Right ventricle myocardium superior (tissue), 1 donor: ENCODE results near the gene KCNE4. TPM values are rescaled to one million over a fixed set of nuclear protein-coding genes. Genes with fewer than 3 reads are reported as not detected.
"Not testable (repeated sequence)": the region's sequence is repeated elsewhere in the genome, so short reads cannot be mapped to it uniquely, and the experiment has no call there.

Experiments used
- ATAC-seq: fragments of 200-7000 bp; cut with Tn5 transposase; one replicate; pipeline ENCODE4 v1.9.1; 2020; ENCODE audit warnings: mild to moderate bottlenecking; ENCODE audit not compliant: poor library complexity
- DNase-seq: peaks from one replicate; pipeline ENCODE4 v3.0.0-alpha.2; 2020
- intact Hi-C: fragments of 100-400 bp; cut with DNase I; formaldehyde crosslinking; loops from one replicate; pipeline ENCODE4 v1.11.2; 2022
- total RNA-seq: library from RNA; stranded (reverse); fragmentation: NEBNext Ultra II Directional; extraction: Animal tissue kit (Norgen Biotek cat#: 25700); gene quantifications from one replicate; pipeline ENCODE4 v1.2.1, GENCODE V29; 2021
- donor health status: DM: no; HTN: yes; CAD: no; lungs with severe emphysema.

KCNE4 gene
- total RNA-seq, 1 donor from 2014 or later: 3.2 TPM

- ATAC-seq: no peak
- no peak for DNase-seq
- intact Hi-C loops: no loop called here
Measured at GRCh38 chr2:223079378-223079777, 27.4 kb downstream of the KCNE4 start.

- intact Hi-C loops: no loop called here
- ATAC-seq (no peak), DNase-seq (no peak)
Measured at GRCh38 chr2:223079925-223080324, 27.9 kb downstream of the KCNE4 start.

GRCh38 chr2:223080790-223081360 lies 28.9 kb downstream of the KCNE4 start:
- intact Hi-C loops, ATAC-seq, DNase-seq: not testable (repeated sequence)

DNA sequence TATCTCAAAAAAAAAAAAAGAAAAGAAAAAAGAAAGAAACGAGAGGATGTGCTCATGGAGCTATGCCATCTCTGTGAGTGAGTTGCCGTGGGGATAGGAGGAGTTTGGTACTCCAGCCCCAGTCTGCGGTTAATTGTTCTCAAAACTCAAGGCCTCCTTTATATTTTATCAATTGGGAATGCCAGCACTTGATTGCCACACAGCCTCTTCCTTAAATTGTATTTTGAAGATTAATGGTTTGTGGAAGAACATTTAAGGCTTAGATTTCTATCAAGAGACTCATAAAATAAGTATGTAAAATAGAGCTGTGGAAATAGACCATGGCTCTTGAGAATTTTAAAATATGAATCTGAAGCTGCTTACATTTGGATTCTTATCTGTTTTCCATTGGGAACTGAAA lies 29.8 kb downstream of the KCNE4 start:
- DNase-seq (no peak), ATAC-seq (no peak)
- intact Hi-C loops: no loop called here

- no peak for ATAC-seq
- no peak for DNase-seq
- intact Hi-C loops: no loop called here
Measured at GRCh38 chr2:223082706-223083105, 30.7 kb downstream of the KCNE4 start.

DNA sequence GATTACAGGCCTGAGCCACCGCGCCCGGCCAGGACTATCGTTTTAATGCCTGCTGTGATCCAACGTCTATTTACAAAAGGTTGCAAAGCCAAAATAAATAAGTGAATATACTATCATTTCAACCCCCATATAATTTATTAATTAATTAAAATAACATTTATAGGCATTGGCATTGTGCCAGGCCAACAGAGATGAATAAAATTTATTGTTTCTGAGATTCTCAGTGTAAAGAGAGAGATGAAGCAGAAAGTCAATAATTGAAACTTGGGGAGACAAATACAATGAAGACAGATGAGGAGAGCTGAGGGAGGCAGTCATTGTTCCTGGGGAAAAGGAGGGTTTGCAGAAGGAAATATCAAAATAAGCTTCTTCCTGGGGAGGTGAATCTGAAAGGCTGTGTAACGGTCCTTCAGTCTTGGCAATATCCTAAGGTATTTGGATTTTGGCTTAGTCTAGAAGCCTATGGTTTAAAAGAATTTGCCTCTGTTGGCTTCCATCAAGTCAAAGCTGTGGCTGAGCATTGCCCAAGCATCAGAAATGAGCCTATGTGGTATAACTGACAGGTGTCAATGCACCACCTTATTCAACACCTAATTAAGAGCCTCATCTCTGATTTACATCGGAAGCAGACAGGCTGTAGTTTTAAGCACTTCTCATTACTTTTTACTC lies 31.5 kb downstream of the KCNE4 start:
- DNase-seq: no peak
- no peak for ATAC-seq
- intact Hi-C loops: no loop called here

DNA sequence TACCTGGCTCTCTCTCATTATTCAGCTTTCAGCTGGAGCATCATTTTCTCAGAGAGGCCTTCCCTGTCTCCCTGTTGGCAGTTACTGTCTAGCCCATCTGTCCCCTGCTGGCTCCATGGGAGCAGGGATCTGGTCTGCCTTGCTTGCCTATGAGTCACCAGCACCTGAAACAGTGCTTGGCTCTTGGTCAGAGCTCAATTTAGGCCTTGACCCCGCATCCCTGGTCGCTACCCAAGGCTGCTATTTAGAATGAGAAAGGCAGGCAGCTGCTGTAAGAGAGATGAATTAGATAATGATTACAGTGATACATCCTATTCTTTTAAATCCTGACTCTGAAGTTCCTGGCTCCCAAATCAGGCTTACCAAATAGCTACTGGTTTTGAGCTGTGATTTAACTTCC lies 32.9 kb downstream of the KCNE4 start:
- ATAC-seq (no peak), DNase-seq (no peak)
- intact Hi-C loops: no loop called here

GRCh38 chr2:223086370-223086981 lies 34.5 kb downstream of the KCNE4 start:
- intact Hi-C loops: no loop called here
- no peak for DNase-seq
- ATAC-seq: no peak

DNA sequence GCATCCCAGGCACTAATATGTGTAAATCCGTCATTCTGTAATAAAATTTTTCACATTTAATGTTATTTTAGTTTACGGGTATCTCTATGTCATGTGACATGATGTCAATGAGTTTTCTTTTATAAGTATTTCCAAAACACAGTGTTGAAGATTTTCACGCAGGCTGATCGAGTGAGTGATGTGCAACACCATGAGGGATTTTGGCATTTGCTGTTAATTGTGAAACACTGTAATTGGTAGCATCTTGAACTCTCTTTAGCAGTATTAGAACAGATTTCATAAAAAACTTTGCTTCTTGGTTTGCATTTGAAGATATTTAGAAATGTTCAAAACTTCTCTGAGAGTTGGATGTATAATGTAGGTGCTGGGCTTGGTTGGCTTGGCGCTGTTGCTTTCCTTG lies 35.5 kb downstream of the KCNE4 start:
- intact Hi-C loops: no loop called here
- DNase-seq (no peak), ATAC-seq (no peak)

- DNase-seq (no peak), ATAC-seq (no peak)
- intact Hi-C loops: no loop called here
Measured at GRCh38 chr2:223088866-223089265, 36.9 kb downstream of the KCNE4 start.

- ATAC-seq (peak; percentile 16), DNase-seq (no peak)
- intact Hi-C loops: loop anchor here (10.0 kb wide), 1 partner anchor 105 kb away; no protein-coding TSS in a partner anchor
Measured at GRCh38 chr2:223090039-223090438, 38.0 kb downstream of the KCNE4 start.

DNA sequence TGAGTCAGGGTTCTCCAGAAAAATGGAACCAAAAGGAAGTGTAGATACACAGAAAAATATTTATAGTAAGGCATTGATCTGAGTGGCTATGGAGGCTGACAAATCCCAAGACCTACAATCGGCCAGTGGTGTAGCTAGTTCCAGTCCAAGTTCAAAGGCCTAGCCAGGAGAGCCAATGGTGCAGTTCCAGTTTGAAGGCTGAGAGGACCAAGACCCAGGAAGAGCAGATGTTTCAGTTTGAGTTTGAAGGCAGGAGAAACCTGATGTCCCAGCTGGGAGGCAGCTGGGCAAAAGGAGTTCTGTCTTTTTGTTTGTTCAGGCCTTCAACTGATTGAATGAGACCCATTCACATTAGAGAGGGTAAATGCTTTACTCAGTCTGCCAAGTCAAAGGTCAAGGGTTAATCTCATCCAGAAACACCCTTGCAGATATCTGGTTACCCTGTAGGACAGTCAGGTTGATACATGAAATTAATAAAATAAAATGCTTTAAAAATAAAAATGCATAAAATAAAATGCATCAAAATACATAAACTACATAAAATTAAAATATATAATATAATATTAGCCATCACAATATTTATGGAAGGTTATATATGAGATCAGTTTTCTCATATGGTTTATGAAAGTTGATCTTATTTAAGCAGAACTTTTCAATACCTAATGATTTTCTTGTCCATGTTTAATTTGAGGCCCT lies 38.7 kb downstream of the KCNE4 start:
- intact Hi-C loops: loop anchor here (10.0 kb wide), 1 partner anchor 106 kb away; no protein-coding TSS in a partner anchor

GRCh38 chr2:223092667-223093066 lies 40.7 kb downstream of the KCNE4 start:
- intact Hi-C loops: loop anchor here (10.0 kb wide), 1 partner anchor 108 kb away; no protein-coding TSS in a partner anchor
- no peak for DNase-seq
- no peak for ATAC-seq

More for the DNA sequence above, 38.7 kb downstream of the KCNE4 start:
- ATAC-seq (no peak), DNase-seq (no peak)

DNA sequence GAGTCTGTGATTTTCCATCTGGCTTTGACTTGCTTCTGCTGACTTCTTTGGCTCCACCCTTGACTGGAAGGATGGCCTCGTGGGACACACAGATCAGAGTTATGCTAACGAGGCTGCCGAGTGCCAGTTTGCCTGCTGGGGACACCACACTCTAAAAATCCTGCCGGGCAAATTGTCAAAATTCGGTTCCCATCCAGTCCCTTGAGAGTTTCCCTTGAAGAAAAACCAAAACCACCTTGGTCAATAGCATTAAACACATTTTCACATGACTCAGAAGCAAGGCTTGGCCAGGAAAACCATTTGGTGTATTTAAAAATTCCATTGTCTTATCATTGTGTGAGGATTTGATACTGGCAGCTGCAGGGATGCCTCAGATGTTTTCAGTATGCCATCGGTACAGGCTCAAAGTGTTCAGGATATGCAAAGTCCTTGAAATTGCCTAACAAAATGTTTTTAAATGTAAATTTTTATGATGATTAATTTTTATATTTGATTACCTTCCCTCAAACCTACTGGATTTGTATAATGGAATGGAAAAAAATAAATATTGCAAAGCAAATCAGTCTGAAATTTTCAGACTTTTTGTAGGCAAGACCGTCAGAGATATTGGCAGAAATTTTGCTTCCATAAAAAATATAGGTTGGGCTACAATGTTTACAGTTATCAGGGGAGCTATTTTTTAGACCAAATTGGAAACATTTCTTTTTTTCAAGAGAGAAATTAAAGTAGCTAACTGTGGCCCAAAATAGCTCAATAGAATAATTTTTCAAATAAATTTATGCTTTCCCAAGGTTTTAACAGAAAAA lies 41.6 kb downstream of the KCNE4 start:
- DNase-seq (peak; percentile 81), ATAC-seq (peak; percentile 91)
- intact Hi-C loops: loop anchor here (10.0 kb wide), 1 partner anchor 109 kb away; no protein-coding TSS in a partner anchor

GRCh38 chr2:223095207-223095606 lies 43.2 kb downstream of the KCNE4 start:
- intact Hi-C loops: loop anchor here (10.0 kb wide), 1 partner anchor 110 kb away; no protein-coding TSS in a partner anchor
- ATAC-seq (no peak), DNase-seq (no peak)

GRCh38 chr2:223096235-223096970 lies 44.4 kb downstream of the KCNE4 start:
- ATAC-seq: no peak
- no peak for DNase-seq
- intact Hi-C loops: loop anchor here (10.0 kb wide), 1 partner anchor 112 kb away; no protein-coding TSS in a partner anchor

DNA sequence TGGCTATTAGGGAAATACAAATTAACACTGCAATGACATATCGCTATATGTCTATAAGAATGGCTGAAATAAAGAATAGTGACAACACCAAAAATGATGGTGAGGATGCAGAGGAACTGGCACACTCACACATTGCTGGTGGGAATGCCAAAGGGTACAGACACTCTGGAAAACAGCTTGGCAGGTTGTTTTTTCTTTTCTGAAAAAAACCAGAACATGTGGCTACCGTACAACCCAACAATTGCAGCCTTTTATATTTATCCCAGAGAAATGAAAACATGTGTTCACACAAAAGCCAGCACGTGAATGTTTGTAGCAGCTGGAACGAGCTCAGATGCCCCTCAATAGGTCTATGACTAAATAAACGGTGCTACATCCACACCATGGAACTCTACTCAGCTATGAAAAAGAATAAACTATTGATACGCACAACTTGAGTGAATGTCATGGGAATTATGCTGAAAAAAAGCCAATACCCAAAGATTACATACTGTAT lies 45.9 kb downstream of the KCNE4 start:
- ATAC-seq (no peak), DNase-seq (no peak)
- intact Hi-C loops: loop anchor here (10.0 kb wide), 1 partner anchor 113 kb away; no protein-coding TSS in a partner anchor
